H1 (cell line): ENCODE data around the gene SSR1. TPM values are rescaled to one million over a fixed set of nuclear protein-coding genes. Genes with fewer than 3 reads are reported as not detected.

Experiments used
- CTCF ChIA-PET: fragments of 300-600 bp; sonication (Branson Sonifier 250); formaldehyde crosslinking; loops from one replicate; lab custom pipeline; 2021; ENCODE audit not compliant: partially characterized antibody; lab: Charles Lee
- POLR2A ChIA-PET: fragments of 300-600 bp; sonication (Branson Sonifier 250); formaldehyde crosslinking; loops from one replicate; lab custom pipeline; 2021; ENCODE audit warnings: inconsistent platforms; ENCODE audit not compliant: partially characterized antibody; lab: Charles Lee
- DNase-seq, 2 experiments: peaks; one replicate each; pipeline versions ENCODE4 v3.0.0 to v3.0.0-alpha.2; 2010 to 2022; ENCODE audit warnings: low spot score in 2 of 2, low read depth in 1 of 2, mixed read lengths in 1 of 2
- FAIRE-seq: peaks from 2 replicates; lab custom pipeline; 2011; peaks lifted over from hg19 to GRCh38; lab: Jason Lieb, UNC
- H2AFZ ChIP-seq: 2 replicates; pipeline ENCODE4 v1.8.1; 2012; ENCODE audit warnings: low read length, inconsistent platforms
- H2AK5ac ChIP-seq: 2 replicates; pipeline ENCODE4 v1.6.1; 2013; ENCODE audit warnings: low read depth, low read length
- H2BK120ac ChIP-seq: replicated peaks from 2 replicates; pipeline ENCODE3; 2013; ENCODE audit warnings: low read depth, low read length, inconsistent platforms
- H2BK12ac ChIP-seq: 2 replicates; pipeline ENCODE4 v1.6.1; 2013; ENCODE audit warnings: low read depth, low read length
- H2BK15ac ChIP-seq: 2 replicates; pipeline ENCODE4 v1.6.1; 2013; ENCODE audit warnings: low read length
- H2BK20ac ChIP-seq: 2 replicates; pipeline ENCODE4 v1.6.1; 2013; ENCODE audit warnings: low read length
- H2BK5ac ChIP-seq: 2 replicates; pipeline ENCODE4 v1.6.1; 2013; ENCODE audit warnings: low read depth, low read length
- H3K14ac ChIP-seq: 2 replicates; pipeline ENCODE4 v1.6.1; 2013; ENCODE audit warnings: inconsistent platforms; ENCODE audit not compliant: insufficient read length
- H3K18ac ChIP-seq: 2 replicates; pipeline ENCODE4 v1.6.1; 2013; ENCODE audit warnings: low read length; ENCODE audit errors: extremely low read depth
- H3K23ac ChIP-seq: 2 replicates; pipeline ENCODE4 v1.6.1; 2013; ENCODE audit warnings: inconsistent platforms; ENCODE audit not compliant: insufficient read length
- H3K23me2 ChIP-seq: 2 replicates; pipeline ENCODE4 v1.6.1; 2013; ENCODE audit warnings: low read depth, low read length
- H3K27ac ChIP-seq: 2 replicates; pipeline ENCODE4 v1.6.1; 2011; ENCODE audit warnings: low read depth, low read length, inconsistent platforms
- H3K27me3 ChIP-seq, 4 experiments: replicated peaks in 1 of 4; 1 replicate in 1 of 4; 2 replicates in 3 of 4; pipeline versions ENCODE4 v1.6.1 to v1.8.1; 2011 to 2013; ENCODE audit warnings: low read length in 3 of 4, mild to moderate bottlenecking in 3 of 4, inconsistent platforms in 2 of 4, mixed read lengths in 2 of 4, moderate library complexity in 1 of 4; ENCODE audit not compliant: control insufficient read depth in 3 of 4, insufficient read depth in 3 of 4; ENCODE audit errors: extremely low read depth in 1 of 4
- H3K36me3 ChIP-seq, 4 experiments: 2 replicates each; pipeline versions ENCODE4 v1.6.1 to v1.8.1; 2011 to 2013; ENCODE audit warnings: mild to moderate bottlenecking in 4 of 4, low read length in 3 of 4, moderate library complexity in 2 of 4, control low read depth in 1 of 4, inconsistent platforms in 1 of 4; ENCODE audit not compliant: insufficient read depth in 4 of 4, control insufficient read depth in 2 of 4
- H3K4ac ChIP-seq: replicated peaks from 2 replicates; pipeline ENCODE3; 2013; ENCODE audit warnings: low read length, low read depth, mixed read lengths, inconsistent platforms; ENCODE audit not compliant: insufficient read length
- H3K4me1 ChIP-seq, 4 experiments: replicated peaks in 1 of 4; 1 replicate in 1 of 4; 2 replicates in 3 of 4; pipeline versions ENCODE4 v1.6.1 to v1.8.1; 2011 to 2013; ENCODE audit warnings: low read length in 3 of 4, inconsistent platforms in 2 of 4, mixed read lengths in 1 of 4; ENCODE audit not compliant: insufficient read depth in 4 of 4, control insufficient read depth in 3 of 4
- H3K4me2 ChIP-seq, 2 experiments: 2 replicates each; pipeline versions ENCODE4 v1.6.1 to v1.8.1; 2011 to 2013; ENCODE audit warnings: low read depth in 2 of 2, low read length in 2 of 2, control low read depth in 1 of 2, inconsistent platforms in 1 of 2, mild to moderate bottlenecking in 1 of 2; ENCODE audit not compliant: insufficient read depth in 1 of 2
- H3K4me3 ChIP-seq, 4 experiments: fragments of 200-600, 300-600 bp in 1 of 4; sonication (generic), shearing (Covaris generic), sonication (Bioruptor Twin) in 1 of 4; 2 replicates each; pipeline versions ENCODE4 v1.5.1 to v1.8.1; 2011 to 2016; ENCODE audit warnings: low read length in 4 of 4, low read depth in 3 of 4, control low read depth in 2 of 4, inconsistent platforms in 2 of 4, mild to moderate bottlenecking in 2 of 4, mixed read lengths in 1 of 4, moderate library complexity in 1 of 4; ENCODE audit not compliant: insufficient read depth in 2 of 4; ENCODE audit errors: extremely low read depth in 1 of 4
- H3K56ac ChIP-seq: replicated peaks from 2 replicates; pipeline ENCODE3; 2013; ENCODE audit warnings: low read depth, mild to moderate bottlenecking, mixed read lengths, low read length, inconsistent platforms; ENCODE audit not compliant: insufficient read length
- H3K79me1 ChIP-seq: 2 replicates; pipeline ENCODE4 v1.6.1; 2013; ENCODE audit warnings: low read depth, low read length, control low read depth
- H3K79me2 ChIP-seq, 2 experiments: 2 replicates each; pipeline versions ENCODE4 v1.6.1 to v1.8.1; 2012 to 2013; ENCODE audit warnings: low read length in 2 of 2, mild to moderate bottlenecking in 2 of 2, inconsistent platforms in 1 of 2; ENCODE audit not compliant: insufficient read depth in 2 of 2, control insufficient read depth in 1 of 2
- H3K9ac ChIP-seq, 4 experiments: replicated peaks in 1 of 4; 1 replicate in 1 of 4; 2 replicates in 3 of 4; pipeline versions ENCODE4 v1.6.1 to v1.8.1; 2011 to 2013; ENCODE audit warnings: low read depth in 3 of 4, low read length in 3 of 4, control low read depth in 2 of 4, mild to moderate bottlenecking in 2 of 4, moderate library complexity in 2 of 4, inconsistent platforms in 1 of 4; ENCODE audit errors: extremely low read depth in 1 of 4
- H3K9me3 ChIP-seq, 2 experiments: 2 replicates each; pipeline versions ENCODE4 v1.6.1 to v1.8.1; 2012 to 2013; ENCODE audit warnings: mild to moderate bottlenecking in 2 of 2, moderate library complexity in 2 of 2, control low read depth in 1 of 2, inconsistent platforms in 1 of 2, low read depth in 1 of 2, low read length in 1 of 2, mixed read lengths in 1 of 2; ENCODE audit not compliant: insufficient read depth in 2 of 2
- H4K20me1 ChIP-seq, 2 experiments: replicated peaks in 1 of 2; 2 replicates each; pipeline versions ENCODE3 to v1.8.1; 2011 to 2013; ENCODE audit warnings: inconsistent platforms in 2 of 2, low read length in 2 of 2, mild to moderate bottlenecking in 1 of 2; ENCODE audit not compliant: insufficient read depth in 2 of 2, control insufficient read depth in 1 of 2
- H4K5ac ChIP-seq: 2 replicates; pipeline ENCODE4 v1.6.1; 2013; ENCODE audit warnings: low read length, low read depth, mixed read lengths, inconsistent platforms; ENCODE audit not compliant: insufficient read length
- H4K8ac ChIP-seq: 2 replicates; pipeline ENCODE4 v1.8.0; 2013; ENCODE audit warnings: mild to moderate bottlenecking, moderate library complexity, low read length, inconsistent platforms; ENCODE audit not compliant: insufficient read depth; ENCODE audit errors: extremely low read depth
- H4K91ac ChIP-seq: replicated peaks from 2 replicates; pipeline ENCODE3; 2013; ENCODE audit warnings: low read length, mixed read lengths, inconsistent platforms; ENCODE audit not compliant: insufficient read length
- RBBP5 ChIP-seq: IDR thresholded peaks from 2 replicates; pipeline ENCODE4 v1.7.1; 2012; ENCODE audit warnings: low read depth, mild to moderate bottlenecking, inconsistent platforms, low read length, moderate library complexity, borderline replicate concordance
- WGBS, 2 experiments: shearing (Covaris generic) in 1 of 2; methylation state at CpG; one replicate each; pipeline versions ENCODE4 v1.1.6 to v1.1.7; 2013 to 2015; ENCODE audit warnings: low lambda C conversion rate in 2 of 2, mixed read lengths in 2 of 2, inconsistent platforms in 1 of 2, low coverage in 1 of 2, missing lambda C conversion rate in 1 of 2; ENCODE audit not compliant: insufficient replicate concordance in 2 of 2, insufficient coverage in 1 of 2, insufficient read length in 1 of 2; ENCODE audit errors: extremely low coverage in 1 of 2, missing lambda C conversion rate in 1 of 2; 5-methylcytosine and 5-hydroxymethylcytosine counted together
- polyA plus RNA-seq, 7 experiments: library from polyadenylated mRNA; depleted of rRNA in 3 of 7; stranded (reverse) in 5 of 7; unstranded in 2 of 7; fragments of >200 nt in 5 of 7; fragments of 200-250 nt in 2 of 7; gene quantifications; 1 replicate in 5 of 7; 2 replicates in 1 of 7; 4 replicates in 1 of 7; pipeline versions ENCODE4 v1.2.1 to v1.2.3, GENCODE V29; 2011 to 2013; ENCODE audit warnings: missing spikeins in 2 of 7, mixed read lengths in 2 of 7
- total RNA-seq: library from RNA; stranded (reverse); fragmentation: NEBNext Ultra II Directional; extraction: Animal tissue kit (Norgen Biotek cat#: 25700); gene quantifications from 2 replicates; pipeline ENCODE4 v1.2.1, GENCODE V29; 2021

Gene SSR1
- total and polyA plus RNA-seq, 2 of the 8 experiments (the other 6 are each of a cell fraction or from before 2014, with no cell fraction given), result 26.6 to 117 TPM

DNA sequence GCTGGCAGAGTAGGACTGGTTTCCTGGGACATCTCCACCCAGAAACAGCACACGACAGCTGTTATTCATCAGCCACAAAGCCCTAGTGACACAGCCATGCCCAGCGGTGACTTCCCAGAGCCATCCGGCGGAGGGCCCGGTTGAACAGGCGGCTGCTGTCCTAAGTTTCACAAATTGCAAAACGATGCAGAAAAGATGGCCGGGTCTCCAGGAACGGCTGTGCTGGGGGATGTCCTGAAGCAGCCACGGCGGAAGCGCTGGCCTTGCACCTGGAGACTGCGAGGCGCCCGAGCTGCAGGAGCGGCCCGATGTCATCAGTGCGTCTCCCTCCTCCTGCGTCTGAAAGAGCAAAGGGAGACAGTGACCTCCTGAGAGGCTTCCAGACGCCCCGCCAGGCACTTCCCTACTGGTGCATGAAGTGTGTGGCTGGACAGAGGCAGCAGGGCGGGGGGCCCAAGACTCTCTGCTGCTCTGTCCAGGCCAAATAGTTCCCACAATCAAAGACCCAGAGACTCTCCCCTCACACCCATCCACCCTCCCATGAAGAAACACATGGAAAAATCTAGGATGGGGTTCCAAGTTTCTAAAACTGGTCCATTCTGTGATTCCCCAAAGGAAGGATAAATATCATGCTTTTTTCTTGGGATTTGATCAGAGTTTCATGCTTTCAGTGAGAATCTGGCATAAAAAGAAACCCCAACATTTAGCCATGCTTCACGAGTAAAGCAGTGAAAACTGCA, 44.0 kb downstream of the SSR1 start:
- POLR2A ChIA-PET, result no interaction called here
- Histone ChIP-seq H3K27ac (no peak overlapping the region), H4K5ac (no peak overlapping the region), H2BK15ac (no peak overlapping the region), H3K9ac (no peak overlapping the region), H3K4me3 (no peak overlapping the region), H2BK120ac (no peak overlapping the region), H3K9me3 (no peaks in the 10 kb centered on the region), H3K4me2 (no peak overlapping the region), H2BK12ac (no peak overlapping the region), H3K14ac (no peak overlapping the region), H3K23ac (no peak overlapping the region), H2BK5ac (no peak overlapping the region), H3K4ac (no peak overlapping the region), H3K18ac (no peak overlapping the region), H4K20me1 (no peaks in the 10 kb centered on the region), H3K56ac (no peak overlapping the region), H3K79me1 (no peaks in the 10 kb centered on the region), H4K8ac (no peak overlapping the region), H4K91ac (no peak overlapping the region), H3K36me3 (no peaks in the 10 kb centered on the region), H2AFZ (no peak overlapping the region), H3K23me2 (no peaks in the 10 kb centered on the region), H2AK5ac (no peak overlapping the region), H2BK20ac (no peak overlapping the region), H3K27me3 (no peaks in the 10 kb centered on the region), H3K79me2 (no peaks in the 10 kb centered on the region), H3K4me1 (no peaks in the 10 kb centered on the region)
- CTCF ChIA-PET, result interaction anchor here (0.5 to 1.1 kb wide), 7 partner anchors 9 to 594 kb away, joined by 3 to 5 read pairs (median 4); no protein-coding TSS in a partner anchor
- WGBS, 2 experiments, result 90% methylated on average over 21 of the region's 23 CpGs; no CpG with 5 or more reads in 1 of the 2 experiments
- FAIRE-seq, result no peak
- no peak for TF ChIP-seq RBBP5
- peak in 1 of 2 experiments; percentile 37 for DNase-seq
